K562 (cell line): ENCODE measurements around the gene SVIP. TPM values are rescaled to one million over a fixed set of nuclear protein-coding genes. Genes with fewer than 3 reads are reported as not detected.

Experiments
- ATAC-seq: fragments of 200-7000 bp; cut with Tn5 transposase; 3 replicates; pipeline ENCODE4 v1.9.1; 2020; ENCODE audit warnings: moderate library complexity
- BruUV-seq: library from RNA; stranded (reverse); fragments of 400-500 nt; replicated peaks from 2 replicates; lab custom pipeline; 2021; lab: Mats Ljungman, UMichigan
- CTCF ChIA-PET: fragments of 300-600 bp; formaldehyde crosslinking; extraction: SDS; loops from one replicate; lab custom pipeline; 2021; ENCODE audit warnings: low intra/inter-chr PET ratio; lab: Yijun Ruan, JAX
- POLR2A ChIA-PET: fragments of 300-600, 350-650 bp; sonication (Branson Sonifier 250); formaldehyde crosslinking; extraction: SDS; loops from one replicate; lab custom pipeline; 2021; ENCODE audit warnings: antibody characterized with exemption, inconsistent platforms; lab: Yijun Ruan, JAX
- DNase-seq, 4 experiments: peaks; one replicate each; pipeline versions ENCODE4 v3.0.0 to v3.0.0-alpha.2; 2011 to 2018; ENCODE audit warnings: low spot score in 3 of 4, mixed read lengths in 3 of 4; ENCODE audit errors: extremely low read depth in 1 of 4
- FAIRE-seq: peaks from 2 replicates; lab custom pipeline; 2011; peaks lifted over from hg19 to GRCh38; lab: Jason Lieb, UNC
- H2AFZ ChIP-seq: 2 replicates; pipeline ENCODE4 v1.6.0; 2011; ENCODE audit warnings: low read depth, low read length, control low read depth, inconsistent platforms
- H3K27ac ChIP-seq: fragments of 200-600 bp; 3 replicates; pipeline ENCODE4 v1.8.0; 2011; ENCODE audit warnings: low read depth, mild to moderate bottlenecking, control low read depth, inconsistent platforms, low read length, moderate library complexity, mixed read lengths; ENCODE audit errors: extremely low read depth
- H3K27me3 ChIP-seq, 2 experiments: fragments of 300-600 bp in 1 of 2; 2 replicates in 1 of 2; 3 replicates in 1 of 2; pipeline versions ENCODE4 v1.6.0 to v1.8.0; 2011; ENCODE audit warnings: inconsistent platforms in 2 of 2, low read length in 2 of 2, mild to moderate bottlenecking in 1 of 2, mixed read lengths in 1 of 2, moderate library complexity in 1 of 2; ENCODE audit not compliant: control insufficient read depth in 2 of 2, insufficient read depth in 2 of 2
- H3K36me3 ChIP-seq: fragments of 300-600 bp; 3 replicates; pipeline ENCODE4 v1.8.0; 2011; ENCODE audit warnings: mild to moderate bottlenecking, low read length, inconsistent platforms; ENCODE audit not compliant: control insufficient read depth, insufficient read depth
- H3K4me1 ChIP-seq, 2 experiments: fragments of 200-600 bp in 1 of 2; replicated peaks in 1 of 2; 2 replicates in 1 of 2; 3 replicates in 1 of 2; pipeline versions ENCODE4 v1.5.1 to v1.8.0; 2011; ENCODE audit warnings: inconsistent platforms in 2 of 2, low read length in 2 of 2, mild to moderate bottlenecking in 1 of 2, mixed read lengths in 1 of 2, moderate library complexity in 1 of 2; ENCODE audit not compliant: control insufficient read depth in 2 of 2, insufficient read depth in 2 of 2
- H3K4me2 ChIP-seq: 2 replicates; pipeline ENCODE4 v1.6.1; 2011; ENCODE audit warnings: low read length, control low read depth, inconsistent platforms, mixed read lengths; ENCODE audit not compliant: insufficient read depth
- H3K4me3 ChIP-seq: fragments of 200-600 bp; sonication (generic), shearing (Covaris generic); 2 replicates; pipeline ENCODE4 v1.5.1; 2016; ENCODE audit warnings: control low read depth, inconsistent platforms
- H3K79me2 ChIP-seq: fragments of 200-600 bp; 3 replicates; pipeline ENCODE4 v1.8.0; 2011; ENCODE audit warnings: low read length, inconsistent platforms; ENCODE audit not compliant: control insufficient read depth, insufficient read depth
- H3K9ac ChIP-seq, 2 experiments: 2 replicates each; pipeline versions ENCODE4 v1.6.0 to v1.6.1; 2011; ENCODE audit warnings: low read depth in 2 of 2, low read length in 2 of 2, control low read depth in 1 of 2, inconsistent platforms in 1 of 2, mild to moderate bottlenecking in 1 of 2, mixed read lengths in 1 of 2; ENCODE audit not compliant: insufficient read depth in 1 of 2
- H3K9me1 ChIP-seq: one replicate; pipeline ENCODE4 v1.6.0; 2011; ENCODE audit warnings: inconsistent platforms, mild to moderate bottlenecking, low read length, moderate library complexity; ENCODE audit not compliant: control insufficient read depth, insufficient read depth
- H3K9me3 ChIP-seq: replicated peaks from 2 replicates; pipeline ENCODE4 v1.5.1; 2011; ENCODE audit warnings: low read depth, low read length, inconsistent platforms; ENCODE audit not compliant: control insufficient read depth, insufficient read depth
- H4K20me1 ChIP-seq: replicated peaks from 2 replicates; pipeline ENCODE4 v1.6.1; 2011; ENCODE audit warnings: low read length, inconsistent platforms, mixed read lengths; ENCODE audit not compliant: control insufficient read depth, insufficient read depth
- CBFA2T3 ChIP-seq: fragments of 450-650 bp; IDR thresholded peaks from 2 replicates; pipeline ENCODE4 v1.6.1; 2017
- ETS2 ChIP-seq: IDR thresholded peaks from 2 replicates; pipeline ENCODE4 v1.6.1; 2016; ENCODE audit warnings: borderline replicate concordance, missing genetic modification characterization, mild to moderate bottlenecking, moderate library complexity, missing compliant biosample characterization; ENCODE audit not compliant: poor library complexity, severe bottlenecking
- GATAD2A ChIP-seq: fragments of 450-650 bp; IDR thresholded peaks from 2 replicates; pipeline ENCODE4 v1.6.1; 2017
- IRF1 ChIP-seq: sonication (generic); formaldehyde crosslinking; IDR thresholded peaks from 2 replicates; pipeline ENCODE4 v1.8.0; 2022; ENCODE audit warnings: missing genetic modification reagents, mild to moderate bottlenecking, borderline replicate concordance
- POU5F1 ChIP-seq: fragments of 150-350 bp; IDR thresholded peaks from 2 replicates; pipeline ENCODE4 v1.6.1; 2014; ENCODE audit warnings: borderline replicate concordance, low read length, low read depth, mild to moderate bottlenecking; ENCODE audit not compliant: partially characterized antibody
- ZFP1 ChIP-seq: fragments of 450-650 bp; formaldehyde crosslinking; IDR thresholded peaks from 2 replicates; pipeline ENCODE4 v1.4.0; 2020; ENCODE audit warnings: mild to moderate bottlenecking, mixed read lengths
- ZNF277 ChIP-seq: fragments of 250-450 bp; sonication (Bioruptor Pico); IDR thresholded peaks from 2 replicates; pipeline ENCODE4 v1.8.0; 2022; ENCODE audit warnings: inconsistent platforms, mild to moderate bottlenecking, moderate library complexity, borderline replicate concordance
- ZNF551 ChIP-seq: fragments of 250-450 bp; sonication (Bioruptor Pico); IDR thresholded peaks from 2 replicates; pipeline ENCODE4 v1.5.0; 2021; ENCODE audit warnings: mild to moderate bottlenecking, moderate library complexity
- ZNF584 ChIP-seq: fragments of 200-800 bp; sonication (Bioruptor generic); IDR thresholded peaks from 2 replicates; pipeline ENCODE4 v1.6.1; 2016; ENCODE audit warnings: low read depth, mild to moderate bottlenecking, missing genetic modification characterization, missing compliant biosample characterization
- ZNF592 ChIP-seq: fragments of 450-650 bp; IDR thresholded peaks from 2 replicates; pipeline ENCODE4 v1.6.1; 2017; ENCODE audit warnings: antibody characterized with exemption, mild to moderate bottlenecking
- WGBS: fragments of 100-300 bp; shearing (Covaris generic); methylation state at CpG from one replicate; pipeline ENCODE4 v1.1.6; 2016; ENCODE audit warnings: low coverage, mixed read lengths; ENCODE audit not compliant: insufficient coverage; ENCODE audit errors: missing lambda C conversion rate; 5-methylcytosine and 5-hydroxymethylcytosine counted together
- in situ Hi-C: fragments of 300-500 bp; cut with MboI; formaldehyde crosslinking; loops from 4 replicates; pipeline ENCODE4 v1.15.0; 2018; ENCODE audit warnings: inconsistent platforms, mixed read lengths
- intact Hi-C: fragments of 100-400 bp; cut with micrococcal nuclease; formaldehyde crosslinking; loops from 2 replicates; pipeline ENCODE4 v1.14.2; 2022
- polyA plus RNA-seq, 8 experiments: library from polyadenylated mRNA; depleted of rRNA in 4 of 8; stranded (reverse) in 5 of 8; unstranded in 3 of 8; fragments of >200 nt; fragmentation: Nextera tagmentation in 2 of 8; fragmentation: Illumina TruSeq in 1 of 8; extraction: Ambion mirVana in 2 of 8; extraction: Trizol in 1 of 8; gene quantifications; 2 replicates each; pipeline versions ENCODE4 v1.2.1 to v1.2.3, GENCODE V29; 2011 to 2014; ENCODE audit warnings: inconsistent platforms in 1 of 8, missing spikeins in 1 of 8
- total RNA-seq, 7 experiments: library from RNA; depleted of rRNA in 6 of 7; stranded (reverse); fragments of >200 nt in 6 of 7; fragmentation: Illumina TruSeq in 2 of 7; extraction: Trizol in 2 of 7; gene quantifications; 2 replicates each; pipeline versions ENCODE4 v1.2.1 to v1.2.3, GENCODE V29; 2011 to 2021; ENCODE audit warnings: low replicate concordance in 1 of 7

The SVIP gene
- total and polyA plus RNA-seq, 9 of the 15 experiments (the other 6 are each of a cell fraction or from before 2014, with no cell fraction given) = 17.9 to 62.5 (median 47.5) TPM

GRCh38 chr11:22780952-22781593, 48.5 kb downstream of the SVIP start (continued):
- TF ChIP-seq ZNF277 (no peak), POU5F1 (no peak), ZNF592 (no peak)
- TF ChIP-seq, all 486 proteins: peak for 0

GRCh38 chr11:22779850-22780249, 49.8 kb downstream of the SVIP start:
- in situ Hi-C loops (loop anchor here (10.0 kb wide), 1 partner anchor 445 kb away; the partner anchor contains the start of gene SLC17A6), intact Hi-C loops (loop anchor here (2.0 to 10.0 kb wide), 3 partner anchors 109 to 525 kb away; no protein-coding TSS in a partner anchor)
- Histone ChIP-seq H3K9me3 (no peaks in the 10 kb centered on the region), H3K79me2 (no peaks in the 10 kb centered on the region), H4K20me1 (no peaks in the 10 kb centered on the region), H3K4me3 (no peak overlapping the region), H3K9me1 (no peaks in the 10 kb centered on the region), H2AFZ (no peak overlapping the region), H3K27ac (no peak overlapping the region), H3K4me1 (no peaks in the 10 kb centered on the region), H3K36me3 (no peaks in the 10 kb centered on the region), H3K4me2 (no peak overlapping the region), H3K9ac (no peak overlapping the region), H3K27me3 (no peaks in the 10 kb centered on the region)
- ChIA-PET CTCF (no interaction called here), POLR2A (interaction anchor here (1.0 kb wide), 1 partner anchor 10 kb away, joined by 3 read pairs; no protein-coding TSS in a partner anchor)
- BruUV-seq = no TSS peak
- DNase-seq = no peak
- ATAC-seq = no peak
- 23% methylated on average over 5 of the region's 5 CpGs for WGBS
- no peak for FAIRE-seq
- TF ChIP-seq ZNF584 (CRISPR knock-in tag) (no peak), GATAD2A (no peak), ZNF551 (CRISPR knock-in tag) (no peak), CBFA2T3 (no peak), ETS2 (tag) (no peak), IRF1 (no peak), ZFP1 (CRISPR knock-in tag) (no peak)
